K562 (cell line): Measurements from ENCODE around the gene COX6B1. TPM values are rescaled to one million over a fixed set of nuclear protein-coding genes. Genes with fewer than 3 reads are reported as not detected.

Experiments
- ATF7 ChIP-seq: fragments of 450-650 bp; IDR thresholded peaks from 2 replicates; pipeline ENCODE4 v1.7.1; 2014; ENCODE audit warnings: mild to moderate bottlenecking, moderate library complexity
- E2F1 ChIP-seq: sonication (generic); formaldehyde crosslinking; IDR thresholded peaks from 2 replicates; pipeline ENCODE4 v1.8.1; 2023; ENCODE audit warnings: mild to moderate bottlenecking, missing genetic modification reagents, moderate library complexity
- EGR1 ChIP-seq: fragments of 450-650 bp; conservative IDR thresholded peaks from 2 replicates; pipeline ENCODE4 v1.6.1; 2017; ENCODE audit warnings: mild to moderate bottlenecking
- MXI1 ChIP-seq: IDR thresholded peaks from 2 replicates; pipeline ENCODE4 v1.6.1; 2011; ENCODE audit warnings: low read depth, mild to moderate bottlenecking, improper control_type of control experiment, low read length
- NR1H2 ChIP-seq: sonication (generic); formaldehyde crosslinking; IDR thresholded peaks from 2 replicates; pipeline ENCODE4 v1.4.0; 2020; ENCODE audit warnings: mild to moderate bottlenecking, missing genetic modification reagents
- POLR2B ChIP-seq: fragments of 450-650 bp; IDR thresholded peaks from 2 replicates; pipeline ENCODE4 v1.6.1; 2018; ENCODE audit warnings: low read depth; ENCODE audit not compliant: partially characterized antibody
- REST ChIP-seq, 2 experiments: fragments of 450-650 bp; formaldehyde crosslinking in 1 of 2; IDR thresholded peaks; 2 replicates each; pipeline versions ENCODE4 v1.4.0 to v1.6.1; 2014 to 2020; ENCODE audit warnings: mild to moderate bottlenecking in 2 of 2, borderline replicate concordance in 1 of 2, low read depth in 1 of 2
- SAP30 ChIP-seq: fragments of 200-600 bp; sonication (generic); IDR thresholded peaks from 2 replicates; pipeline ENCODE4 v1.6.1; 2012; ENCODE audit warnings: borderline replicate concordance, low read depth, mild to moderate bottlenecking, moderate library complexity, low read length, control low read depth, inconsistent platforms; ENCODE audit not compliant: insufficient read depth, poor library complexity, severe bottlenecking
- SRSF1 ChIP-seq: fragments of 200-400 bp; formaldehyde crosslinking; IDR thresholded peaks from 2 replicates; pipeline ENCODE4 v1.6.1; 2017; ENCODE audit warnings: mild to moderate bottlenecking, low read depth, low read length, moderate library complexity
- ZC3H11A ChIP-seq: IDR thresholded peaks from 2 replicates; pipeline ENCODE4 v1.6.1; 2012; ENCODE audit warnings: low read depth, low read length, improper control_type of control experiment
- ZNF3 ChIP-seq: fragments of 250-450 bp; sonication (Bioruptor Pico); IDR thresholded peaks from 2 replicates; pipeline ENCODE4 v1.5.0; 2021; ENCODE audit warnings: mild to moderate bottlenecking, moderate library complexity
- ZNF436 ChIP-seq: fragments of 250-450, 450-650 bp; sonication (Bioruptor Pico); formaldehyde crosslinking; IDR thresholded peaks from 2 replicates; pipeline ENCODE4 v1.7.0; 2020; ENCODE audit warnings: mild to moderate bottlenecking
- ZNF583 ChIP-seq: fragments of 250-450 bp; sonication (Bioruptor Pico); IDR thresholded peaks from 2 replicates; pipeline ENCODE4 v1.4.0; 2020
- ZZZ3 ChIP-seq: fragments of 450-650 bp; IDR thresholded peaks from 2 replicates; pipeline ENCODE4 v1.6.1; 2016; ENCODE audit warnings: antibody characterized with exemption, mild to moderate bottlenecking, moderate library complexity
- polyA plus RNA-seq, 8 experiments: library from polyadenylated mRNA; depleted of rRNA in 4 of 8; stranded (reverse) in 5 of 8; unstranded in 3 of 8; fragments of >200 nt; fragmentation: Nextera tagmentation in 2 of 8; fragmentation: Illumina TruSeq in 1 of 8; extraction: Ambion mirVana in 2 of 8; extraction: Trizol in 1 of 8; gene quantifications; 2 replicates each; pipeline versions ENCODE4 v1.2.1 to v1.2.3, GENCODE V29; 2011 to 2014; ENCODE audit warnings: inconsistent platforms in 1 of 8, missing spikeins in 1 of 8
- total RNA-seq, 7 experiments: library from RNA; depleted of rRNA in 6 of 7; stranded (reverse); fragments of >200 nt in 6 of 7; fragmentation: Illumina TruSeq in 2 of 7; extraction: Trizol in 2 of 7; gene quantifications; 2 replicates each; pipeline versions ENCODE4 v1.2.1 to v1.2.3, GENCODE V29; 2011 to 2021; ENCODE audit warnings: low replicate concordance in 1 of 7
- TF ChIP-seq, protein P1 (sequence below): fragments of 250-450 bp; sonication (Bioruptor Pico); IDR thresholded peaks from 2 replicates; pipeline ENCODE4 v1.6.1; 2021; ENCODE audit warnings: mild to moderate bottlenecking
- TF ChIP-seq, protein P2 (sequence below): IDR thresholded peaks from 2 replicates; pipeline ENCODE4 v1.6.1; 2014; ENCODE audit warnings: antibody characterized with exemption

The COX6B1 gene
- total and polyA plus RNA-seq, 9 of the 15 experiments (the other 6 are each of a cell fraction or from before 2014, with no cell fraction given): 777 to 2,393 (median 1,219) TPM

GRCh38 chr19:35671818-35672217 is 23.7 kb downstream of the COX6B1 start (continued):
- peak; percentile 38; the same call in 1 of the 2 replicates for TF ChIP-seq ATF7
- no peak for TF ChIP-seq EGR1
- TF ChIP-seq, protein P1, sequence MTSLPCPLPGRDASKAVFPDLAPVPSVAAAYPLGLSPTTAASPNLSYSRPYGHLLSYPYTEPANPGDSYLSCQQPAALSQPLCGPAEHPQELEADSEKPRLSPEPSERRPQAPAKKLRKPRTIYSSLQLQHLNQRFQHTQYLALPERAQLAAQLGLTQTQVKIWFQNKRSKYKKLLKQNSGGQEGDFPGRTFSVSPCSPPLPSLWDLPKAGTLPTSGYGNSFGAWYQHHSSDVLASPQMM (CRISPR knock-in tag): no peak
- no peak for TF ChIP-seq ZC3H11A
- TF ChIP-seq ZNF583 (CRISPR knock-in tag): no peak
- TF ChIP-seq SAP30: no peak
- TF ChIP-seq NR1H2 (CRISPR knock-in tag): no peak
- no peak for TF ChIP-seq ZNF3 (CRISPR knock-in tag)
- no peak for TF ChIP-seq ZNF436
- TF ChIP-seq POLR2B: no peak
- TF ChIP-seq, protein P2, sequence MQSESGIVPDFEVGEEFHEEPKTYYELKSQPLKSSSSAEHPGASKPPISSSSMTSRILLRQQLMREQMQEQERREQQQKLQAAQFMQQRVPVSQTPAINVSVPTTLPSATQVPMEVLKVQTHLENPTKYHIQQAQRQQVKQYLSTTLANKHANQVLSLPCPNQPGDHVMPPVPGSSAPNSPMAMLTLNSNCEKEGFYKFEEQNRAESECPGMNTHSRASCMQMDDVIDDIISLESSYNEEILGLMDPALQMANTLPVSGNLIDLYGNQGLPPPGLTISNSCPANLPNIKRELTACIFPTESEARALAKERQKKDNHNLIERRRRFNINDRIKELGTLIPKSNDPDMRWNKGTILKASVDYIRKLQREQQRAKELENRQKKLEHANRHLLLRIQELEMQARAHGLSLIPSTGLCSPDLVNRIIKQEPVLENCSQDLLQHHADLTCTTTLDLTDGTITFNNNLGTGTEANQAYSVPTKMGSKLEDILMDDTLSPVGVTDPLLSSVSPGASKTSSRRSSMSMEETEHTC: 0 out of 2 replicates have a peak, but pooled peaks have one; percentile 34
- TF ChIP-seq ZZZ3: no peak
- no peak for TF ChIP-seq SRSF1
- TF ChIP-seq E2F1 (CRISPR knock-in tag): no peak
- no peak for TF ChIP-seq REST (IDR thresholded peaks at IDR 0.05; ENCODE audit: borderline replicate concordance)
- TF ChIP-seq REST (CRISPR knock-in tag; IDR thresholded peaks at IDR 0.05; ENCODE audit: low read depth): no peak
- no peak for TF ChIP-seq MXI1
